Retinal pigment epithelial cell (primary cell): Measurements from ENCODE around the gene CD164L2.

Experiments
- DNase-seq: peaks from one replicate; pipeline ENCODE4 v3.0.0-alpha.2; 2010; ENCODE audit warnings: low read depth
- H3K4me3 ChIP-seq: 2 replicates; pipeline ENCODE4 v1.5.1; 2011; ENCODE audit warnings: mild to moderate bottlenecking, low read length, control low read depth, moderate library complexity
- TF ChIP-seq, protein P1 (sequence below): conservative IDR thresholded peaks from 2 replicates; pipeline ENCODE4 v1.5.1; 2011; ENCODE audit warnings: low read depth, low read length, control low read depth, inconsistent platforms

The CD164L2 gene

DNA sequence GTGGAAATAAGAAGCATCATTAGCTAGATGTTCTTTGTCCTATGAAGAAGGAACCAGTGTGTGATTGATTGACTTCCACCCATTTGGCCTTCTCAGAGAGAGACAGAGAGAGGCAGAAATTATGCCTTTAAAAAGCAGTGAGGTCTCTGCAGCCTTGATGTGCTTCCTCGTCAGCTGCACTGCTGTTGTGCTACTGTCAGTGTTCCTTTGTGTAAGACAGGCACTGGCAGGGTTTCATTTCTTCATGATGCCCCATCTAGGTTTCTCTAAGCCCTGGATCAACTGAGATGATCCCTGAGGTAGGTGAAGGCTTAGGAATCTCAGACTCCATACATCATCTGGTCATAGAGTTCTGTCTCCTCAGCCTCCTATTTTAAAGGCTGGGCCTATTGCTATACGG, 44.2 kb upstream of the CD164L2 start:
- TF ChIP-seq, protein P1, sequence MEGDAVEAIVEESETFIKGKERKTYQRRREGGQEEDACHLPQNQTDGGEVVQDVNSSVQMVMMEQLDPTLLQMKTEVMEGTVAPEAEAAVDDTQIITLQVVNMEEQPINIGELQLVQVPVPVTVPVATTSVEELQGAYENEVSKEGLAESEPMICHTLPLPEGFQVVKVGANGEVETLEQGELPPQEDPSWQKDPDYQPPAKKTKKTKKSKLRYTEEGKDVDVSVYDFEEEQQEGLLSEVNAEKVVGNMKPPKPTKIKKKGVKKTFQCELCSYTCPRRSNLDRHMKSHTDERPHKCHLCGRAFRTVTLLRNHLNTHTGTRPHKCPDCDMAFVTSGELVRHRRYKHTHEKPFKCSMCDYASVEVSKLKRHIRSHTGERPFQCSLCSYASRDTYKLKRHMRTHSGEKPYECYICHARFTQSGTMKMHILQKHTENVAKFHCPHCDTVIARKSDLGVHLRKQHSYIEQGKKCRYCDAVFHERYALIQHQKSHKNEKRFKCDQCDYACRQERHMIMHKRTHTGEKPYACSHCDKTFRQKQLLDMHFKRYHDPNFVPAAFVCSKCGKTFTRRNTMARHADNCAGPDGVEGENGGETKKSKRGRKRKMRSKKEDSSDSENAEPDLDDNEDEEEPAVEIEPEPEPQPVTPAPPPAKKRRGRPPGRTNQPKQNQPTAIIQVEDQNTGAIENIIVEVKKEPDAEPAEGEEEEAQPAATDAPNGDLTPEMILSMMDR: no peak
- DNase-seq: no peak
- no peak overlapping the region for H3K4me3 ChIP-seq

DNA sequence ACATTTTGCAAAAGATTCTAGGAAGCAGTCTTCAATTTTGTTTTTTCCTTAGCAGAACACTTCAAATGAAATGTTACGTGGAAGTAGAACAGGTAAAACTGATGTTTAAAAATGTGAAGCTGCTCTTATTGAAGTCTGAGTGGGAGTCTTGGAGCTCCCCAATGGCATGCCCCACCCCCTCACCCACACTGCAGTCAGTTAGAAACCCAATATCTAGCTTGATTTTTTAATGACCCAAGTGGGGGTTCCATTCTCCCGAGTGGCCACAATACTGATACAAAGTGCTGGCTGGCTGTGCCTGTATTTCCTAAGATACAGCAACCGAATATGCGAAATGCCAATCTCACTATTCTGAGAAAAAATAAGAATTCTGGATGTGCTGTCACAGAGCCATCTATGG, 40.6 kb upstream of the CD164L2 start:
- TF ChIP-seq, protein P1: no peak
- H3K4me3 ChIP-seq: no peak overlapping the region
- DNase-seq: no peak

DNA sequence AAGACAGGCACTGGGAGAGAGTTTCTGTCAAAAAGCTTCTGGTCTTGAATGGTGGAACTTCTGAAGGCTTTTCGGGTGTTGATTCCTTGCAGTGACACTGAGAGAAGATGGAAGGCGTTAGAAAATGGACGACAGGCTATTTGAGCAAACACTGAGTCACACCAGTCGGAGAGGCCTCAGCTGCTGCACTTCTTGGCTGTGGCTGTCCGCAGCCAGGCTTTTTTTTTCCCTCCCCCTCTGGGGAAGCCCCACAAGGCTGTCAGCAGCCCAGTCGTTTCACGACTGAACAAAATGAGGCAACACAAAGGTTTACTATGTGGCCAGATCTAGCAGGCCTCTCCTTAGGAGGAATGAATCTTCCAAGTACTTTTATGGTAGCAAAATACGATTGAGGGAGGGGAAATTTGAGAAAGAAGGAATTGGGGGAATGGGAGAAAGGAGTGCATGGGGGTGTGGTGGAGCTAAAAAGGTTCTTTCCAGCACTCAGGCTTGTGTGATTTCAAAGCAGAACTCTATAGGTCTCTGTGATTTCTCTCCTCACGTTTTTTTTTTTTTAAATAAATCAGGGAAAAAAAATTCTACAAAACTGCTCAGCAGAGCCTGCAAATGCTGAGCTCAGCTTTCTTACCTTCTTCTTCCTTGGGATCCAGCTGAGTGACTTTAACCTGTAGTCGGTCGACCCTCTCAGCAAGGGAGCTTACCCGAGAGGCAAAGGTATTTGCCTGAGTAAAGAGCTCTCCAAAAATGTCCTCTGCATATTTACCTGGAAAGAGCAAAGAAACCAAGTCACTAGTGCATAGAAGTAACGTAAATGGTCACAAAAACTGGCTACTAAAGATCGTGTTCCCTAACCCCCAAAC, 35.4 kb upstream of the CD164L2 start:
- H3K4me3 ChIP-seq: no peak overlapping the region
- TF ChIP-seq, protein P1: no peak
- peak; percentile 58 for DNase-seq

DNA sequence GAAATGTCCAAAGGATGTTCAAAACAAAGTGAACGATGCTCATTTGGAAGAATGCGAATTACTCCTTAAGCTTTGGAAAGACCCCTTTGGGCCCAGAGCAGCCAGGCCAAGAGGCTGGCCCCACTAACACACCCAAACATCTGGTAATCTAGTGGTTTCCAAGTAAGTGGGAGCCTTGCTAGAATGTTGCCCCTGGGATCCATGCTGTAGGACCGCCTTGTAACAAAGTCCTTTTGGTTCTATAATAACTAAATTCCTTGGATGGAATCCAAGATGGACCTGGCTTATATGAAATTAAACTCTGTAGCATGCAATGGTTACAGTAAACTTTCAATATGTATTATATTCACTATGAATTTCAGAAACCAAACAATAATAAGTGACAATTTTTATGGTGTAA, 34.6 kb upstream of the CD164L2 start:
- no peak overlapping the region for H3K4me3 ChIP-seq
- no peak for DNase-seq
- TF ChIP-seq, protein P1: no peak

DNA sequence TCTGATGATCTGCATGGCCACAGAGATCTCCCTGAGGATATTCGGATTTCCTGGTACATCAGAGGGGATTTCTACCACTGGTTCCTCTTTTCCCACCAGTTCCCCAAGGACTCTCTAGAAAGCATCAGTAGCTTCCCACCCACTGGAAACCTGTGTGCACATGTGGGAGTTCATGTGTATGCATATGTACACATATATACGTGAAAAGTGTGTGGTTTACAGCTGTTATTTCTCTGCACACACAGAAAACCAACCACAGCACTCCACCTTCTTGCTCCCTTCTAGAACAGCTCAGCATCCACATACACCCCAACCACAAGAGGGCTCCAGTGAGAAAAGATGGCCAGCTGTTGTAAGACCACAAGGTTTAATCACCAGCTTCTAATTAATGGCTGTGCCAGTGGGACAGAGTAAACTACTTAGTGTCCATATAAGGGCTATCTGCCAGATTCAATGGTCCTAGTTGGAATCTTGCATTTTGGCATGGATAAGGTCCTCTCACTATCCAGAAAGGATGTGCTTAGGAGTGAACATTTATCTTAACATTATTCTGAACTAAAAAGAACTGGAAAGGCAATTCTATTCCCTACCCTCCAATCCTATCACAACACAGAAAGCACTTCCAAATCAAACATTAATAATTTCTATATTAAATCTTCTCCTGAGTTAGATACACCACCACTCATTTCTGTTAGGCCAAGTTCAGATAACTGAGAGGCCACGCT, 33.4 kb upstream of the CD164L2 start:
- DNase-seq: peak; percentile 32
- H3K4me3 ChIP-seq: no peak overlapping the region
- TF ChIP-seq, protein P1: peak; percentile 85

DNA sequence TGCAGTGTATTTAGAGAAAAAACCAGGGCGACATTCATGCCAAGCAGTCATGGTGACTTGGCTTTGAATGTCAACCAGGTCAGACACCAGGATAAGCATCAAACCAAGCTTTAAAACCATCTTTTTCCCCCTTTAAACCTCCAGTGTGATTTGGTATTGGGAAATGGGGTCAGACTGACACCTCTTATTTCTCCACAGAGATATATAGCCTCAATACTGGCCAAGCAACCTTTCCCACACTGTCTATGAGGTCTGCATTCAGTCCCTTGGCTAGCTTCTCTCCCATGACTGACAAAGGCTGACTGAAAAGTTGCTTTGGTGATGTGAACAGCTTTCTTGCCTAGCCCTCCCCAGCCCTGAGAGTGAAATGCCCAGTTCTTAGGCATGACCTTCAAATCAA, 31.0 kb upstream of the CD164L2 start:
- no peak for DNase-seq
- TF ChIP-seq, protein P1: no peak

More for the DNA sequence above, 31.0 kb upstream of the CD164L2 start:
- H3K4me3 ChIP-seq: no peak overlapping the region
